Stimulated activated CD8-positive, alpha-beta memory T cell treated with anti-CD3 and anti-CD28 coated beads, Interleukin-4, amount 100 ng/mL, for 4 hours (primary cell): ENCODE measurements around the gene EPN2.

ENCODE experiments used
- DNase-seq, 2 donors: peaks; one replicate each; pipeline ENCODE4 v3.0.0-alpha.2; 2020; ENCODE audit warnings: low read depth in 2 of 2, low spot score in 1 of 2

Gene EPN2

GRCh38 chr17:19363460-19364035 lies 126.4 kb downstream of the EPN2 start:
- DNase-seq, result no peak

- DNase-seq, result no peak
Observed at GRCh38 chr17:19364699-19365498, 127.7 kb downstream of the EPN2 start.

GRCh38 chr17:19365499-19365817 lies 128.3 kb downstream of the EPN2 start:
- no peak for DNase-seq

GRCh38 chr17:19365833-19366636 lies 128.9 kb downstream of the EPN2 start:
- no peak for DNase-seq

GRCh38 chr17:19366637-19366972 lies 129.4 kb downstream of the EPN2 start:
- DNase-seq, result no peak

GRCh38 chr17:19368229-19368628 lies 131.1 kb downstream of the EPN2 start:
- no peak for DNase-seq

- no peak for DNase-seq
Observed at GRCh38 chr17:19369107-19369778, 132.1 kb downstream of the EPN2 start.

GRCh38 chr17:19369846-19370492 lies 132.8 kb downstream of the EPN2 start:
- no peak for DNase-seq

GRCh38 chr17:19370493-19370960 lies 133.4 kb downstream of the EPN2 start:
- no peak for DNase-seq

- no peak for DNase-seq
Observed at GRCh38 chr17:19371259-19372010, 134.3 kb downstream of the EPN2 start.

- DNase-seq, result no peak
Observed at GRCh38 chr17:19372011-19372370, 134.8 kb downstream of the EPN2 start.

- DNase-seq, result no peak
Observed at GRCh38 chr17:19372439-19372838, 135.3 kb downstream of the EPN2 start.

- DNase-seq, result no peak
Observed at GRCh38 chr17:19372866-19373504, 135.8 kb downstream of the EPN2 start.

GRCh38 chr17:19374136-19374535 lies 137.0 kb downstream of the EPN2 start:
- DNase-seq, result no peak

- no peak for DNase-seq
Observed at GRCh38 chr17:19375732-19376131, 138.6 kb downstream of the EPN2 start.

- DNase-seq, result no peak
Observed at GRCh38 chr17:19376811-19377210, 139.6 kb downstream of the EPN2 start.

- peak; percentile 76 to 90 for DNase-seq
Observed at GRCh38 chr17:19377602-19378415, 140.6 kb downstream of the EPN2 start.

- DNase-seq, result no peak
Observed at GRCh38 chr17:19378416-19379360, 141.5 kb downstream of the EPN2 start, which contains the start of gene MAPK7. Gene MAPK7 (plus strand): TSS chr17:19378498. CDS start chr17:19378901, 403 bp downstream.
